ENCODE data around the gene NSA2.

DNA sequence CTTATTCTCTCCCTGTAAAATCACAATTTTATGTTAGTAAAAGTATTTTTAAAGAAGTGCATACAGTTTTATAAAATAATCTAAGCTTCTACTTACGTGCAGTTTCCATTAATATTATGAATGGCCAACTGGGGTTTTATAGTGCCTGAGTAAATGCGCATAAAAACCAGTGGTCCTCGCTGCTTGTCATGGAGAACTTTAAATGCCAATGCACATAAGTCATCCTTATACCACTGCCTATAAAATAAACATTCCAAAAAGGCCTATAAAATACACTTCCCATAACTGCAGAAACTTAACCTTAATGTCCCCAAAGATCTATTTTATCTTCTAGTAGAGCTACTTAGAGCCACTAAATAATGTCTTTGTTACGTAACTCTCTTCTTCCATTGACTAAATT, 28.6 kb upstream of the NSA2 start:
- TF ChIP-seq, protein P1, sequence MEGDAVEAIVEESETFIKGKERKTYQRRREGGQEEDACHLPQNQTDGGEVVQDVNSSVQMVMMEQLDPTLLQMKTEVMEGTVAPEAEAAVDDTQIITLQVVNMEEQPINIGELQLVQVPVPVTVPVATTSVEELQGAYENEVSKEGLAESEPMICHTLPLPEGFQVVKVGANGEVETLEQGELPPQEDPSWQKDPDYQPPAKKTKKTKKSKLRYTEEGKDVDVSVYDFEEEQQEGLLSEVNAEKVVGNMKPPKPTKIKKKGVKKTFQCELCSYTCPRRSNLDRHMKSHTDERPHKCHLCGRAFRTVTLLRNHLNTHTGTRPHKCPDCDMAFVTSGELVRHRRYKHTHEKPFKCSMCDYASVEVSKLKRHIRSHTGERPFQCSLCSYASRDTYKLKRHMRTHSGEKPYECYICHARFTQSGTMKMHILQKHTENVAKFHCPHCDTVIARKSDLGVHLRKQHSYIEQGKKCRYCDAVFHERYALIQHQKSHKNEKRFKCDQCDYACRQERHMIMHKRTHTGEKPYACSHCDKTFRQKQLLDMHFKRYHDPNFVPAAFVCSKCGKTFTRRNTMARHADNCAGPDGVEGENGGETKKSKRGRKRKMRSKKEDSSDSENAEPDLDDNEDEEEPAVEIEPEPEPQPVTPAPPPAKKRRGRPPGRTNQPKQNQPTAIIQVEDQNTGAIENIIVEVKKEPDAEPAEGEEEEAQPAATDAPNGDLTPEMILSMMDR (IDR thresholded peaks at IDR 0.05 in 4 of 5, conservative IDR thresholded peaks at IDR 0.05 in 1 of 5): no peak
- no peak for TF ChIP-seq POLR2A (IDR thresholded peaks at IDR 0.05)

All from gastrocnemius medialis (tissue), 4 donors.